ENCODE data around the gene ELL. TPM values are rescaled to one million over a fixed set of nuclear protein-coding genes. Genes with fewer than 3 reads are reported as not detected.

Gene ELL
- total RNA-seq, 1 experiment from 2014 or later: 18.6 TPM

GRCh38 chr19:18457483-18458331, 64.2 kb downstream of the ELL start:
- POLR2A ChIA-PET: no interaction called here
- Histone ChIP-seq H3K4me1 (ENCODE audit: control insufficient read depth, insufficient read depth, low read length) (peaks cover 9% of the 10 kb centered on the region), H3K4me3 (ENCODE audit: low read depth in 2 of 2, low read length in 2 of 2) (no peak overlapping the region), H3K27ac (ENCODE audit: low read length) (no peak overlapping the region), H3K27me3 (ENCODE audit: control insufficient read depth, insufficient read depth, low read length) (no peaks in the 10 kb centered on the region), H3K36me3 (ENCODE audit: control insufficient read depth, insufficient read depth, low read length) (no peaks in the 10 kb centered on the region; the same call in 1 of the 2 replicates), H3K9me3 (ENCODE audit: control insufficient read depth, insufficient read depth, low read depth, low read length) (no peaks in the 10 kb centered on the region)
- CTCF ChIA-PET: interaction anchor here (0.6 kb wide), 1 partner anchor 70 kb away, joined by 6 read pairs; no protein-coding TSS in a partner anchor
- no peak for DNase-seq (ENCODE audit: low read depth, low spot score)
- intact Hi-C loops (cut with micrococcal nuclease; ENCODE audit: unreplicated experiment) (no loop called here), in situ Hi-C loops (cut with HindIII; ENCODE audit: low pct_unique_long_range_greater_than_20kb, low sequenced_read_pairs) (no loop called here)
- TF ChIP-seq SIN3A (IDR thresholded peaks at IDR 0.05; ENCODE audit: borderline replicate concordance, insufficient read depth, low read depth, low read length) (no peak), TCF7L2 (IDR thresholded peaks at IDR 0.05; ENCODE audit: low read depth, low read length) (no peak)
- BruUV-seq (replicated peaks): no TSS peak
- ATAC-seq: no peak

DNA sequence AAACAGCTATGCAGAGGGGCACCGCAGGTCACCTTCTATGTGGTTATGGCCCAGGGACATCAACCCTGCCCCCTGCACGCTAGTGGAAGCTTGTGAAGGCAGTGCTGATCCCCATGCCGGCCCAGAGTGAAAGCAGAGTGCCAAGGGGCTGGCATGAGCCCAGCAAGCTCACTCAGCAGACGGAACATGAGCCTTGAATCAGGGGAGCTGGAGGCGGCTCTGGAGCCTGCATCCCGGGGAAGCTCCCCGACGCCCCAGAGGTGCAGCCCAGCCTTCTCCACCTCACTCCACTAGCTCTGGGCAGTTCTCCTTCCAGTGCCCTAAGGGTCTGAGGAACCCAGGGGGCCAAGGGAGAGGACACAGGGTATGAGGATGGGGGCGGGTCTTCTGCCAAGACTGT, 64.9 kb downstream of the ELL start:
- TF ChIP-seq POLR2AphosphoS5 (IDR thresholded peaks at IDR 0.05; ENCODE audit: low read depth, low read length): no peak
- TF ChIP-seq, protein P1, sequence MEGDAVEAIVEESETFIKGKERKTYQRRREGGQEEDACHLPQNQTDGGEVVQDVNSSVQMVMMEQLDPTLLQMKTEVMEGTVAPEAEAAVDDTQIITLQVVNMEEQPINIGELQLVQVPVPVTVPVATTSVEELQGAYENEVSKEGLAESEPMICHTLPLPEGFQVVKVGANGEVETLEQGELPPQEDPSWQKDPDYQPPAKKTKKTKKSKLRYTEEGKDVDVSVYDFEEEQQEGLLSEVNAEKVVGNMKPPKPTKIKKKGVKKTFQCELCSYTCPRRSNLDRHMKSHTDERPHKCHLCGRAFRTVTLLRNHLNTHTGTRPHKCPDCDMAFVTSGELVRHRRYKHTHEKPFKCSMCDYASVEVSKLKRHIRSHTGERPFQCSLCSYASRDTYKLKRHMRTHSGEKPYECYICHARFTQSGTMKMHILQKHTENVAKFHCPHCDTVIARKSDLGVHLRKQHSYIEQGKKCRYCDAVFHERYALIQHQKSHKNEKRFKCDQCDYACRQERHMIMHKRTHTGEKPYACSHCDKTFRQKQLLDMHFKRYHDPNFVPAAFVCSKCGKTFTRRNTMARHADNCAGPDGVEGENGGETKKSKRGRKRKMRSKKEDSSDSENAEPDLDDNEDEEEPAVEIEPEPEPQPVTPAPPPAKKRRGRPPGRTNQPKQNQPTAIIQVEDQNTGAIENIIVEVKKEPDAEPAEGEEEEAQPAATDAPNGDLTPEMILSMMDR (IDR thresholded peaks at IDR 0.05): no peak
- TF ChIP-seq TCF7L2 (IDR thresholded peaks at IDR 0.05; ENCODE audit: low read depth, low read length): no peak
- BruUV-seq (replicated peaks): no TSS peak
- POLR2A ChIA-PET: no interaction called here
- ATAC-seq (no peak), DNase-seq (ENCODE audit: low read depth, low spot score) (no peak)
- Histone ChIP-seq H3K4me3 (ENCODE audit: low read depth in 2 of 2, low read length in 2 of 2) (no peak overlapping the region), H3K27me3 (ENCODE audit: control insufficient read depth, insufficient read depth, low read length) (no peaks in the 10 kb centered on the region), H3K36me3 (ENCODE audit: control insufficient read depth, insufficient read depth, low read length) (no peaks in the 10 kb centered on the region; the same call in 1 of the 2 replicates), H3K9me3 (ENCODE audit: control insufficient read depth, insufficient read depth, low read depth, low read length) (no peaks in the 10 kb centered on the region), H3K4me1 (ENCODE audit: control insufficient read depth, insufficient read depth, low read length) (peaks cover 13% of the 10 kb centered on the region), H3K27ac (ENCODE audit: low read length) (no peak overlapping the region)
- CTCF ChIA-PET: interaction anchor here (0.6 kb wide), 1 partner anchor 69 kb away, joined by 6 read pairs; no protein-coding TSS in a partner anchor
- intact Hi-C loops (cut with micrococcal nuclease; ENCODE audit: unreplicated experiment) (no loop called here), in situ Hi-C loops (cut with HindIII; ENCODE audit: low pct_unique_long_range_greater_than_20kb, low sequenced_read_pairs) (no loop called here)

DNA sequence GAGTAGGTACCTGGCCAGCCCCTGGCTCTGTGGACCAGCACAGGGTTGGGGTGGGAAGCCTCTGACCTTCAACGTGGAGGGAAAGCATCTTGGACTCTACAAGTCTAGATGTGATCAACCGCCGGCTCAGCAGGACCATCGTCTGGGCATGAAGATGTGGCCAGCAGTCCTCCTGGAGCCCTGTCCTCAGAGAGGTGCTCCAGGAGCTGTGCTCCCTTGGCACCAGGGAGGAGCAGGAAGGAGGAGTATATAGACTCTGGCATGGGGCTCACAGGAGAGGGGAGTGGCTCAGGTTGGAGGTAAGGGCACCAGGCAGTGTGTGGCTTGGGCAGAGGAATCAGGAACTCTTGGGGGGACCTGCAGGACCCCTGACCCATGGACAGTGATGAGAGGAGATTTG, 65.6 kb downstream of the ELL start:
- intact Hi-C loops (cut with micrococcal nuclease; ENCODE audit: unreplicated experiment) (no loop called here), in situ Hi-C loops (cut with HindIII; ENCODE audit: low pct_unique_long_range_greater_than_20kb, low sequenced_read_pairs) (no loop called here)
- no peaks in the 10 kb centered on the region for H3K9me3 ChIP-seq (ENCODE audit: control insufficient read depth, insufficient read depth, low read depth, low read length)
- no peak overlapping the region for H3K4me3 ChIP-seq (ENCODE audit: low read depth in 2 of 2, low read length in 2 of 2)
- no peak for DNase-seq (ENCODE audit: low read depth, low spot score)
- H3K27me3 ChIP-seq (ENCODE audit: control insufficient read depth, insufficient read depth, low read length): no peaks in the 10 kb centered on the region
- no peaks in the 10 kb centered on the region; the same call in 1 of the 2 replicates for H3K36me3 ChIP-seq (ENCODE audit: control insufficient read depth, insufficient read depth, low read length)
- ChIA-PET CTCF (interaction anchor here (0.5 kb wide), 1 partner anchor 14 kb away, joined by 4 read pairs; no protein-coding TSS in a partner anchor), POLR2A (no interaction called here)
- H3K27ac ChIP-seq (ENCODE audit: low read length): no peak overlapping the region
- no peak for ATAC-seq
- H3K4me1 ChIP-seq (ENCODE audit: control insufficient read depth, insufficient read depth, low read length): peaks cover 18% of the 10 kb centered on the region
- TF ChIP-seq REST (IDR thresholded peaks at IDR 0.05; ENCODE audit: insufficient read depth in 1 of 2, low read depth in 2 of 2, low read length in 1 of 2) (no peak), SIN3A (IDR thresholded peaks at IDR 0.05; ENCODE audit: borderline replicate concordance, insufficient read depth, low read depth, low read length) (no peak), TCF7L2 (IDR thresholded peaks at IDR 0.05; ENCODE audit: low read depth, low read length) (no peak), POLR2AphosphoS5 (IDR thresholded peaks at IDR 0.05; ENCODE audit: low read depth, low read length) (no peak)
- TF ChIP-seq, protein P1 (IDR thresholded peaks at IDR 0.05): no peak
- BruUV-seq (replicated peaks): no TSS peak
